HCT116 (cell line): ENCODE measurements around the gene POLR3A. TPM values are rescaled to one million over a fixed set of nuclear protein-coding genes. Genes with fewer than 3 reads are reported as not detected.
A peak's percentile ranks its signal among the peaks of the same experiment; 100 is the strongest.

Experiments
- ATAC-seq: fragments of 200-7000 bp; cut with Tn5 transposase; 2 replicates; pipeline ENCODE4 v1.9.1; 2020; ENCODE audit warnings: mild to moderate bottlenecking, moderate library complexity
- BruUV-seq: library from RNA; stranded (reverse); fragments of 400-500 nt; replicated peaks from 2 replicates; lab custom pipeline; 2021; lab: Mats Ljungman, UMichigan
- CTCF ChIA-PET: fragments of 300-600 bp; sonication (Branson Sonifier 250); formaldehyde crosslinking; loops from one replicate; lab custom pipeline; 2021; ENCODE audit warnings: antibody characterized with exemption; lab: Charles Lee
- POLR2A ChIA-PET: fragments of 300-600, 350-600 bp; sonication (Branson Sonifier 250); formaldehyde crosslinking; loops from one replicate; lab custom pipeline; 2021; ENCODE audit warnings: antibody characterized with exemption; lab: Charles Lee
- RAD21 ChIA-PET, 2 experiments: fragments of 300-600 bp; sonication (Branson Sonifier 250); formaldehyde crosslinking; loops; one replicate each; lab custom pipeline; 2023; ENCODE audit warnings: low total read pairs in 2 of 2; ENCODE audit not compliant: uncharacterized antibody in 2 of 2, unreplicated experiment in 2 of 2, low non-redundant PET in 1 of 2; lab: Charles Lee
- DNase-seq: peaks from one replicate; pipeline ENCODE4 v3.0.0-alpha.2; 2010; ENCODE audit warnings: low read depth, low spot score
- H2AFZ ChIP-seq: fragments of 200-600 bp; shearing (Covaris generic), sonication (generic); 2 replicates; pipeline ENCODE4 v1.6.1; 2017; ENCODE audit warnings: low read depth, mixed run types, mixed read lengths, antibody characterized with exemption, low read length; ENCODE audit not compliant: poor library complexity, severe bottlenecking
- H3K27ac ChIP-seq: 2 replicates; pipeline ENCODE4 v1.5.1; 2012; ENCODE audit warnings: low read depth, low read length
- H3K27me3 ChIP-seq: fragments of 200-600 bp; sonication (generic); 2 replicates; pipeline ENCODE4 v1.6.1; 2016; ENCODE audit warnings: mixed run types, low read length, mixed read lengths; ENCODE audit not compliant: insufficient read depth
- H3K36me3 ChIP-seq, 2 experiments: fragments of 200-500 bp in 1 of 2; fragments of 200-600 bp in 1 of 2; sonication (Bioruptor generic) in 1 of 2; sonication (generic) in 1 of 2; 2 replicates each; pipeline versions ENCODE4 v1.5.1 to v1.6.1; 2014 to 2016; ENCODE audit warnings: low read length in 2 of 2, inconsistent platforms in 1 of 2, mixed read lengths in 1 of 2, mixed run types in 1 of 2; ENCODE audit not compliant: insufficient read depth in 2 of 2, control insufficient read depth in 1 of 2
- H3K4me1 ChIP-seq, 2 experiments: fragments of 200-600 bp in 1 of 2; sonication (generic) in 1 of 2; 2 replicates each; pipeline versions ENCODE4 v1.5.1 to v1.6.1; 2012 to 2017; ENCODE audit warnings: low read length in 2 of 2, inconsistent platforms in 1 of 2, mild to moderate bottlenecking in 1 of 2, mixed read lengths in 1 of 2, mixed run types in 1 of 2, moderate library complexity in 1 of 2; ENCODE audit not compliant: insufficient read depth in 2 of 2, control insufficient read depth in 1 of 2
- H3K4me2 ChIP-seq: fragments of 200-600 bp; sonication (generic); 2 replicates; pipeline ENCODE4 v1.6.1; 2017; ENCODE audit warnings: mixed run types, low read length, mixed read lengths
- H3K4me3 ChIP-seq, 2 experiments: fragments of 200-600 bp in 1 of 2; sonication (generic) in 1 of 2; replicated peaks in 1 of 2; 2 replicates each; pipeline ENCODE4 v1.5.1; 2011 to 2016; ENCODE audit warnings: low read length in 2 of 2, control low read depth in 1 of 2, low read depth in 1 of 2, mild to moderate bottlenecking in 1 of 2, mixed read lengths in 1 of 2, mixed run types in 1 of 2
- H3K79me2 ChIP-seq: fragments of 200-600 bp; sonication (generic); 2 replicates; pipeline ENCODE4 v1.6.1; 2017; ENCODE audit warnings: mild to moderate bottlenecking, mixed run types, low read length, moderate library complexity, mixed read lengths; ENCODE audit not compliant: insufficient read depth
- H3K9ac ChIP-seq: fragments of 200-600 bp; sonication (generic); 2 replicates; pipeline ENCODE4 v1.6.1; 2016; ENCODE audit warnings: low read length, mixed read lengths
- H3K9me2 ChIP-seq: fragments of 200-600 bp; sonication (generic), shearing (Covaris generic); 2 replicates; pipeline ENCODE4 v1.6.1; 2017; ENCODE audit warnings: mixed run types, mild to moderate bottlenecking, moderate library complexity; ENCODE audit not compliant: insufficient read depth
- H3K9me3 ChIP-seq, 2 experiments: fragments of 200-500 bp in 1 of 2; fragments of 200-600 bp in 1 of 2; sonication (Bioruptor generic) in 1 of 2; sonication (generic) in 1 of 2; 2 replicates each; pipeline ENCODE4 v1.6.1; 2014 to 2017; ENCODE audit warnings: low read length in 2 of 2, mixed read lengths in 2 of 2, inconsistent platforms in 1 of 2, low read depth in 1 of 2, mild to moderate bottlenecking in 1 of 2, mixed run types in 1 of 2, moderate library complexity in 1 of 2; ENCODE audit not compliant: control insufficient read depth in 1 of 2, insufficient read depth in 1 of 2
- H4K20me1 ChIP-seq: fragments of 200-600 bp; sonication (generic), shearing (Covaris generic); 2 replicates; pipeline ENCODE4 v1.6.1; 2017; ENCODE audit warnings: mixed run types, mild to moderate bottlenecking, moderate library complexity; ENCODE audit not compliant: insufficient read depth
- CEBPB ChIP-seq: IDR thresholded peaks from 2 replicates; pipeline ENCODE4 v1.6.1; 2012; ENCODE audit warnings: low read depth
- EZH2phosphoT487 ChIP-seq: fragments of 200-600 bp; IDR thresholded peaks from 2 replicates; pipeline ENCODE4 v1.6.1; 2018; ENCODE audit warnings: antibody characterized with exemption, borderline replicate concordance
- RAD21 ChIP-seq: IDR thresholded peaks from 2 replicates; pipeline ENCODE4 v1.6.1; 2012; ENCODE audit warnings: low read depth, mild to moderate bottlenecking
- TCF7L2 ChIP-seq: IDR thresholded peaks from 2 replicates; pipeline ENCODE4 v1.7.0; 2011; ENCODE audit warnings: borderline replicate concordance, inconsistent platforms; ENCODE audit not compliant: insufficient read depth, insufficient read length; ENCODE audit errors: extremely low read depth
- ZNF274 ChIP-seq: fragments of 200-500 bp; sonication (Bioruptor generic); IDR thresholded peaks from 2 replicates; pipeline ENCODE4 v1.6.1; 2014; ENCODE audit warnings: mild to moderate bottlenecking, low read depth, low read length, inconsistent platforms
- intact Hi-C: fragments of 100-400 bp; cut with micrococcal nuclease; formaldehyde crosslinking; loops from 2 replicates; pipeline ENCODE4 v1.10.0; 2022
- total RNA-seq: library from RNA; stranded (reverse); gene quantifications from one replicate; pipeline ENCODE4 v1.2.1, GENCODE V29; 2021; ENCODE audit not compliant: unreplicated experiment
- TF ChIP-seq, protein P1 (sequence below), 3 experiments: fragments of 200-600 bp in 1 of 3; sonication (generic) in 1 of 3; IDR thresholded peaks in 2 of 3; conservative IDR thresholded peaks in 1 of 3; 2 replicates each; pipeline ENCODE4 v1.5.1; 2012 to 2017; ENCODE audit warnings: low read depth in 2 of 3, low read length in 2 of 3, antibody characterized with exemption in 1 of 3, borderline replicate concordance in 1 of 3, control low read depth in 1 of 3, mild to moderate bottlenecking in 1 of 3, mixed read lengths in 1 of 3, mixed run types in 1 of 3, moderate library complexity in 1 of 3; ENCODE audit not compliant: insufficient read depth in 1 of 3
- TF ChIP-seq, protein P2 (sequence below): IDR thresholded peaks from 2 replicates; pipeline ENCODE4 v1.6.1; 2011; ENCODE audit warnings: mild to moderate bottlenecking, low read length, moderate library complexity; ENCODE audit not compliant: insufficient replicate concordance; ENCODE audit errors: extremely low read depth

Gene POLR3A
- total RNA-seq, 1 experiment from 2014 or later = 26.6 TPM

DNA sequence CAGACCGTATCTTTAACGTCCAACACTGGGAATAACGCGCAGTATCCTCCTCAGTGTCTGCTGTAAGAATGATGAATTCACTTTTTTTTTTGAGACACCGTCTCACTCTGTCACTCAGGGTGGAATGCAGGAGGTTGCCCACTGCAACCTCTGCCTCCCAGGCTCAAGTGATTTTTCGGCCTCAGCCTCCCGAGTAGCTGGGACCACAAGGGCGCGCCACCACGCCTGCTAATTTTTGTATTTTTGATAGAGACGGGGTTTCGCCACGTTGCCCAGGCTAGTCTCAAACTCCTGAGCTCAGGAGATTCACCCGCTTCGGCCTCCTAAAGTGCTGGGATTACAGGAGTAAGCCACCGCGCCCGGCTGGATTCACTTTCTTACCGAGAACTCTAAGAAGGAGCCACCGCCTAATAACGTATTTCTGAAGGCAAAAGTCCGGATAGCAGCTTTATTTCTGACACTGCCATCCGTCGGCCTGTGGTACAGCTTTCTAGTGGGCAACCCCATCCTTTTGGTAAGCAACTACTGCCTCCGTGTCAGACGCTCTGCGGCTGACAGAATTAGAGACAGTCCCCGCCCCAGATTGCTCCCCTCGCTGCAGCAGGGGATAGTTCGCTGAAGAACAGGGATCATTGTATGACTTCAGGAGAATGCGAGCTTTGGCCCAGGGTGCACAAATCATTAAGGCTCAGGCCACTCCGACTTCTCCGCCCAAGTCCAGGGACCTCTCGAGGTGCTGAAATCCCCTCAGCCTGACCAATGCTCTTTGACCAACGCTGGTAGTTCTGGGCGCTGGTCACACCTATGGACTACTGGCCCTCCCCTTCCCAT lies 662 bp downstream of the POLR3A start:
- no peak for DNase-seq
- no peak overlapping the region for H2AFZ ChIP-seq
- peaks cover 30% of the 10 kb centered on the region for H3K79me2 ChIP-seq
- no peaks in the 10 kb centered on the region for H4K20me1 ChIP-seq
- peak overlapping the region; percentile 67 to 97 for H3K4me3 ChIP-seq
- ATAC-seq = no peak
- RAD21 ChIA-PET = no interaction called here
- H3K4me1 ChIP-seq = peaks cover 3 to 40% of the 10 kb centered on the region in 2 experiments
- H3K27me3 ChIP-seq = no peaks in the 10 kb centered on the region
- H3K9me2 ChIP-seq = no peaks in the 10 kb centered on the region
- H3K4me2 ChIP-seq = peak overlapping the region; percentile 85
- BruUV-seq = TSS peak; percentile 53
- H3K9ac ChIP-seq = peak overlapping the region; percentile 86
- H3K36me3 ChIP-seq = peaks cover 22 to 24% of the 10 kb centered on the region in 2 experiments
- TF ChIP-seq EZH2phosphoT487 (no peak), RAD21 (0 out of 2 replicates have a peak, but pooled peaks have one; percentile 5), TCF7L2 (no peak), CEBPB (no peak), ZNF274 (no peak)
- TF ChIP-seq, protein P1, sequence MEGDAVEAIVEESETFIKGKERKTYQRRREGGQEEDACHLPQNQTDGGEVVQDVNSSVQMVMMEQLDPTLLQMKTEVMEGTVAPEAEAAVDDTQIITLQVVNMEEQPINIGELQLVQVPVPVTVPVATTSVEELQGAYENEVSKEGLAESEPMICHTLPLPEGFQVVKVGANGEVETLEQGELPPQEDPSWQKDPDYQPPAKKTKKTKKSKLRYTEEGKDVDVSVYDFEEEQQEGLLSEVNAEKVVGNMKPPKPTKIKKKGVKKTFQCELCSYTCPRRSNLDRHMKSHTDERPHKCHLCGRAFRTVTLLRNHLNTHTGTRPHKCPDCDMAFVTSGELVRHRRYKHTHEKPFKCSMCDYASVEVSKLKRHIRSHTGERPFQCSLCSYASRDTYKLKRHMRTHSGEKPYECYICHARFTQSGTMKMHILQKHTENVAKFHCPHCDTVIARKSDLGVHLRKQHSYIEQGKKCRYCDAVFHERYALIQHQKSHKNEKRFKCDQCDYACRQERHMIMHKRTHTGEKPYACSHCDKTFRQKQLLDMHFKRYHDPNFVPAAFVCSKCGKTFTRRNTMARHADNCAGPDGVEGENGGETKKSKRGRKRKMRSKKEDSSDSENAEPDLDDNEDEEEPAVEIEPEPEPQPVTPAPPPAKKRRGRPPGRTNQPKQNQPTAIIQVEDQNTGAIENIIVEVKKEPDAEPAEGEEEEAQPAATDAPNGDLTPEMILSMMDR (IDR thresholded peaks at IDR 0.05 in 2 of 3, conservative IDR thresholded peaks at IDR 0.05 in 1 of 3; ENCODE audit: borderline replicate concordance in 1 of 3, insufficient read depth in 1 of 3, low read depth in 2 of 3, low read length in 2 of 3) = 0 out of 6 replicates have a peak, but pooled peaks of 1 of the 3 experiments have one; percentile 10
- TF ChIP-seq, protein P2, sequence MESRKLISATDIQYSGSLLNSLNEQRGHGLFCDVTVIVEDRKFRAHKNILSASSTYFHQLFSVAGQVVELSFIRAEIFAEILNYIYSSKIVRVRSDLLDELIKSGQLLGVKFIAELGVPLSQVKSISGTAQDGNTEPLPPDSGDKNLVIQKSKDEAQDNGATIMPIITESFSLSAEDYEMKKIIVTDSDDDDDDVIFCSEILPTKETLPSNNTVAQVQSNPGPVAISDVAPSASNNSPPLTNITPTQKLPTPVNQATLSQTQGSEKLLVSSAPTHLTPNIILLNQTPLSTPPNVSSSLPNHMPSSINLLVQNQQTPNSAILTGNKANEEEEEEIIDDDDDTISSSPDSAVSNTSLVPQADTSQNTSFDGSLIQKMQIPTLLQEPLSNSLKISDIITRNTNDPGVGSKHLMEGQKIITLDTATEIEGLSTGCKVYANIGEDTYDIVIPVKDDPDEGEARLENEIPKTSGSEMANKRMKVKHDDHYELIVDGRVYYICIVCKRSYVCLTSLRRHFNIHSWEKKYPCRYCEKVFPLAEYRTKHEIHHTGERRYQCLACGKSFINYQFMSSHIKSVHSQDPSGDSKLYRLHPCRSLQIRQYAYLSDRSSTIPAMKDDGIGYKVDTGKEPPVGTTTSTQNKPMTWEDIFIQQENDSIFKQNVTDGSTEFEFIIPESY = no peak
- H3K27ac ChIP-seq = peak overlapping the region; percentile 63
- CTCF ChIA-PET = interaction anchor here (1.3 kb wide), 1 partner anchor 139 kb away, joined by 14 read pairs; no protein-coding TSS in a partner anchor
- H3K9me3 ChIP-seq = no peaks in the 10 kb centered on the region
- POLR2A ChIA-PET = no interaction called here
- intact Hi-C loops = loop anchor here (2.0 to 5.0 kb wide), 3 partner anchors 121 to 861 kb away; no protein-coding TSS in a partner anchor
